Smooth muscle cell (in vitro differentiated cells): ENCODE measurements around the gene RGL1. TPM values are rescaled to one million over a fixed set of nuclear protein-coding genes. Genes with fewer than 3 reads are reported as not detected.

Experiments
- DNase-seq: peaks from one replicate; lab custom pipeline; 2025; ENCODE audit not compliant: unreplicated experiment; lab: John Stamatoyannopoulos, UW
- H2AFZ ChIP-seq: fragments of 200-600 bp; sonication (generic); 2 replicates; pipeline ENCODE4 v1.6.0; 2016; ENCODE audit warnings: antibody characterized with exemption, low read depth, mild to moderate bottlenecking
- H3F3A ChIP-seq: fragments of 200-600 bp; sonication (generic); 2 replicates; pipeline ENCODE4 v1.6.0; 2017; ENCODE audit warnings: antibody characterized with exemption, low read depth
- H3K27ac ChIP-seq: fragments of 200-600 bp; sonication (generic); 2 replicates; pipeline ENCODE4 v1.5.1; 2016; ENCODE audit warnings: low read depth, mild to moderate bottlenecking
- H3K27me3 ChIP-seq: fragments of 200-600 bp; sonication (generic); 2 replicates; pipeline ENCODE4 v1.6.1; 2016; ENCODE audit warnings: low read depth, mild to moderate bottlenecking
- H3K36me3 ChIP-seq: fragments of 200-600 bp; sonication (generic); 2 replicates; pipeline ENCODE4 v1.5.1; 2016; ENCODE audit warnings: low read depth
- H3K4me1 ChIP-seq: fragments of 200-600 bp; sonication (generic); 2 replicates; pipeline ENCODE4 v1.5.1; 2016; ENCODE audit warnings: low read depth
- H3K4me2 ChIP-seq: fragments of 200-600 bp; sonication (generic); 2 replicates; pipeline ENCODE4 v1.6.0; 2016; ENCODE audit warnings: mild to moderate bottlenecking
- H3K4me3 ChIP-seq: fragments of 200-600 bp; sonication (generic); 2 replicates; pipeline ENCODE4 v1.5.1; 2016; ENCODE audit warnings: mild to moderate bottlenecking
- H3K79me2 ChIP-seq: fragments of 200-600 bp; sonication (generic); 2 replicates; pipeline ENCODE4 v1.6.0; 2016; ENCODE audit warnings: low read depth, mild to moderate bottlenecking
- H3K9ac ChIP-seq: fragments of 200-600 bp; sonication (generic); 2 replicates; pipeline ENCODE4 v1.6.0; 2016; ENCODE audit warnings: low read depth
- H3K9me3 ChIP-seq: fragments of 200-600 bp; sonication (generic); replicated peaks from 2 replicates; pipeline ENCODE4 v1.5.1; 2016; ENCODE audit warnings: low read depth
- H4K20me1 ChIP-seq: fragments of 200-600 bp; sonication (generic); 2 replicates; pipeline ENCODE4 v1.6.0; 2016; ENCODE audit warnings: low read depth
- CTCF ChIP-seq: fragments of 200-600 bp; sonication (generic); IDR thresholded peaks from 2 replicates; pipeline ENCODE4 v1.5.1; 2017; ENCODE audit warnings: borderline replicate concordance, mild to moderate bottlenecking, antibody characterized with exemption; ENCODE audit not compliant: insufficient read depth, poor library complexity, severe bottlenecking
- WGBS: methylation state at CpG from one replicate; pipeline ENCODE4 v1.1.7; 2016; ENCODE audit warnings: low lambda C conversion rate; 5-methylcytosine and 5-hydroxymethylcytosine counted together
- polyA plus RNA-seq: library from polyadenylated mRNA; unstranded; fragments of >200 nt; fragmentation: Nextera tagmentation; extraction: Ambion mirVana; gene quantifications from 2 replicates; pipeline ENCODE4 v1.2.1, GENCODE V29; 2016
- total RNA-seq: library from RNA; depleted of rRNA; stranded (reverse); fragments of >200 nt; gene quantifications from 2 replicates; pipeline ENCODE4 v1.2.3, GENCODE V29; 2014

RGL1 gene
- total and polyA plus RNA-seq, 2 experiments from 2014 or later, result 21.1 to 21.4 TPM

DNA sequence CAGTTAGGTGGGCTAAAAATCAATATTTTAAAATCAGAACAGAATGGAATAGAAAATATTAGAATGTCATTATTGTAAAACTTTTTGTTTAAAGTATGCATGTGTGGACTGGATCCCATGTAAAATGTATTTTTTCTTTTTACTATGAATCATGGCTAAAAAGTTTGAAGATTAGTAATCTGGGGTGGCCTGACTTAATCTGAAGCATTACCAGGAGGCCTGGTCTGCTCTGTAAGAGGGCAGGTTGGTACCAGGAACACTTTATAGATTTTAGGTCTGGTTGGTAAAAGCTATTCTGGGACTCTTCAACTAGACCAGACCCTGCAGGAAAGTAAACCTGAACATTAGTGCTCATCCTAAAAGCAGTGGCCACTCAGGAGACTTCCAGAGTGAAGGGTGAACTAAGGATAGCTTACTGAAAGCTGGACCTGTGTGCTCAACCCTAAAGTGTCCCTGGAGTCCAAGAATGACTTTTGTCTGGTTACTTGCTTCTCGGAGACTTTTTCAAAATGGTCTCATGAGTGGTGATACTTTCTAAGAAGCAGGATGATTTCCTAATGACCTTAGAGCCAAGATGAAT, 16.5 kb downstream of the RGL1 start:
- WGBS, result 82% methylated on average over 1 of the region's 1 CpG
- peaks cover 72% of the 10 kb centered on the region for H3K79me2 ChIP-seq
- no peaks in the 10 kb centered on the region for H3K9me3 ChIP-seq
- H3K4me2 ChIP-seq, result peak overlapping the region; percentile 57
- H3K27ac ChIP-seq, result peak overlapping the region; percentile 75
- no peaks in the 10 kb centered on the region for H3K27me3 ChIP-seq
- H2AFZ ChIP-seq, result no peak overlapping the region
- no peak overlapping the region for H3K4me3 ChIP-seq
- no peak overlapping the region for H3K9ac ChIP-seq
- no peak for TF ChIP-seq CTCF
- H4K20me1 ChIP-seq, result no peaks in the 10 kb centered on the region
- H3F3A ChIP-seq, result peaks cover 6% of the 10 kb centered on the region
- peaks cover 42% of the 10 kb centered on the region for H3K4me1 ChIP-seq
- H3K36me3 ChIP-seq, result no peaks in the 10 kb centered on the region
- no peak for DNase-seq

DNA sequence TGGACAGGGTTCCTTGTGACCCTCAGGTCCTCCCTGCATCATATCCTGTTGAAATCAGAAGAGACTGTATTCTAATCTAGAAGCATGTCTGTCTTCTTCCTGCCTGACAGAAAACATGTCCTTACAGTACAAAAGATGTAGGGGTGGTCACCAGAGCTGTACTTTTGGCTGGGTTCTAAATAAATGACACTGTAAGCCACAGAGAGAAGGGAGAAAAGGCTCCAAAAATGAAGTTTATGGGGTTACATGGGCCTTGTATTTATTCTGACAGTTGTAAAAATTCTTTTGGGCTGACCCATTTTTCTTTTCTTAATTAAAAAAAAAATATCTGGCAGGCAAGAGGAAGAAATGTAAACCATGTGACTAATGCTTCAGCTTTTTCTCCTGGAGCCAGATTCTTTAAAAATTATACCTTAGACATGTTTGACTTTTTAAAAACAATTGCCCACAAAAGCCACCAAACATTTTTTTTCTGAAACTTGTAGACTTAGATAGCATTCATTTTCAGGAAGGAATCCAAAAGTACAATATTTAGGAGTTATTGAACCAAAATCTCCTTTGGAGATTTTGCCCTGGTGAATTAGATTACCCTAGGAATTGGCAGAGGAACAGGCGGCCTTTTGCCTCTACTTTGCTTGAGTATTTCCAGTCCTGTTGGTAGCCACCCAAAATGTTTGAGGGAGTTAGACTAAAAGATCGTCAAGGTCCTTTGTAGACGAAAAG, 17.1 kb downstream of the RGL1 start:
- peak overlapping the region; percentile 57 for H3K4me2 ChIP-seq
- no peak overlapping the region for H3K4me3 ChIP-seq
- no peak for DNase-seq
- no peaks in the 10 kb centered on the region for H3K9me3 ChIP-seq
- peaks cover under 1% of the 10 kb centered on the region for H3F3A ChIP-seq
- peaks cover 35% of the 10 kb centered on the region for H3K4me1 ChIP-seq
- 89% methylated on average over 3 of the region's 3 CpGs for WGBS
- H3K79me2 ChIP-seq, result peaks cover 69% of the 10 kb centered on the region
- H4K20me1 ChIP-seq, result no peaks in the 10 kb centered on the region
- H3K36me3 ChIP-seq, result no peaks in the 10 kb centered on the region
- no peaks in the 10 kb centered on the region for H3K27me3 ChIP-seq
- TF ChIP-seq CTCF, result no peak
- no peak overlapping the region for H2AFZ ChIP-seq
- H3K9ac ChIP-seq, result no peak overlapping the region
- peak overlapping the region; percentile 75 for H3K27ac ChIP-seq

DNA sequence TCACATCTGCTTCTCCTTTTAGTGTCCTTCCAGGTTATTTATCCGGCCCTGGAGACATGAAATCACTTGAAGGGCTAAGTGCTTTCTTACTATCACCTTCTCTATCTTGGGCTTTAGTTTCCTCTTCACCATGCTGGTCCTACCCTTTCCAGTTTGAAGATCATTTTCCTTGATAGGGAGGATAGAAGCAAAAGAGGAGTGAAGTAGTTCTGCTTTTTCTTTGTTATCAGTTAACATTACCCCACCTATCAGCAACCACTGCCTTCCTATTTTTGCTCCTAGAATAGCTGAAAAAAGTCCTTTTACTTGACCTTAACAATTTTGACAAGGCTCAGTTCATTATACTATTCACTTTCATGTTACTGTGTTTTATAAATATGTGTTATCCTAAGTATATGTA, 19.4 kb downstream of the RGL1 start:
- Histone ChIP-seq H3K4me2 (no peak overlapping the region), H3K9ac (no peak overlapping the region), H3K79me2 (peaks cover 73% of the 10 kb centered on the region), H3K4me1 (peaks cover 19% of the 10 kb centered on the region), H3K9me3 (no peaks in the 10 kb centered on the region), H4K20me1 (no peaks in the 10 kb centered on the region), H3K27ac (no peak overlapping the region), H3K27me3 (no peaks in the 10 kb centered on the region), H3K4me3 (no peak overlapping the region), H3F3A (no peaks in the 10 kb centered on the region), H3K36me3 (no peaks in the 10 kb centered on the region), H2AFZ (no peak overlapping the region)
- WGBS, result 94% methylated on average over 1 of the region's 1 CpG
- no peak for TF ChIP-seq CTCF
- no peak for DNase-seq

DNA sequence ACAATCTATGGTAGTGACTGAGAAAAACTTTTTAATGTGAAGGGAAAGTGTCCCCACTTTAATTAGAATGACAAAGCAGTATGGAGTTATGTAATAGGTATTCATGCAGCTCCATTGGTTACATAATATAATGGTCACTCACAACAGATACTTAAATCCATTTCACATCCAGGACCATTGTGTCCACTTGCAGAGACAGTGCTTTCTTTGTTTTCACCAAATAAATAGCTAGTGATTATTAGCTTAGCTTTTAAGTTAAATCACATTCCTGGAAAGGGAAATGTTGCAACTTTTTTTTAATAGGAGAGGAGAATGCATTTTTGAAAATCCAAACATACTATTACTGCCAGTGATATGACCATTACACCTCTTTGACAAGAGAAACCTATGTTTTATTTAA, 22.9 kb downstream of the RGL1 start:
- Histone ChIP-seq H3K4me3 (no peak overlapping the region), H3K9me3 (no peaks in the 10 kb centered on the region), H3K4me1 (peaks cover 8% of the 10 kb centered on the region), H3K36me3 (no peaks in the 10 kb centered on the region), H4K20me1 (peaks cover 12% of the 10 kb centered on the region), H3K27ac (no peak overlapping the region), H3K79me2 (peaks cover 64% of the 10 kb centered on the region), H3F3A (no peaks in the 10 kb centered on the region), H3K27me3 (no peaks in the 10 kb centered on the region), H2AFZ (no peak overlapping the region), H3K4me2 (no peak overlapping the region), H3K9ac (no peak overlapping the region)
- no peak for TF ChIP-seq CTCF
- DNase-seq, result no peak
